RWPE1 (cell line): ENCODE measurements around the gene SCMH1.

ENCODE experiments used
- CTCF ChIA-PET: fragments of 350-600 bp; sonication (Branson Sonifier 250); formaldehyde crosslinking; extraction: SDS; loops from one replicate; lab custom pipeline; 2021; lab: Yijun Ruan, JAX
- POLR2A ChIA-PET: fragments of 400-600 bp; formaldehyde crosslinking; extraction: SDS; loops from one replicate; lab custom pipeline; 2020; ENCODE audit warnings: antibody characterized with exemption; ENCODE audit not compliant: low non-redundant PET; lab: Yijun Ruan, JAX
- DNase-seq: peaks from one replicate; pipeline ENCODE4 v3.0.0; 2012; ENCODE audit warnings: low spot score
- H3K27ac ChIP-seq: fragments of 450-650 bp; 2 replicates; pipeline ENCODE4 v1.5.1; 2017
- TF ChIP-seq, protein P1 (sequence below): fragments of 450-650 bp; conservative IDR thresholded peaks from 2 replicates; pipeline ENCODE4 v1.5.1; 2017; ENCODE audit warnings: low read depth, mild to moderate bottlenecking

The SCMH1 gene

DNA sequence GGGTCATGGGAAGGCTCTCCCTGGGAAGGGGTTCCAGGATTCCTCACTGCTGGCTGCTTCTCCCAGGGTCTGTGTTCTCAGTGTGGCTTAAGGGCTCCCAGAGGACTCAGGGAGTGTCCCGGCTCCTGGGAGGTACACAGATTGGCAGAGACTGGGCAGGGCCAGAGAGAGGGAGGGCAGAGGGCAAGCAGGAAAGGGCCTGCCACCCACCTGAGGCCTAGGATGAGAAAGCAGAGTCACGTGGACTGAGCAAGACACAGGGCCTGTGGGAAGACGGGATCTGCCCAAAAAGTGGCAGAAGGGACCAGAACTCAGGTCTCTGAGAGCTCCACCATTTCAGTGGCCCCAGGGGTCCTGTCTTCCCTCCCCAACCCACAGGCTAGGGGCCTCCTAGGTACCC is 221.5 kb downstream of the SCMH1 start:
- peak overlapping the region; percentile 59 for H3K27ac ChIP-seq
- TF ChIP-seq, protein P1, sequence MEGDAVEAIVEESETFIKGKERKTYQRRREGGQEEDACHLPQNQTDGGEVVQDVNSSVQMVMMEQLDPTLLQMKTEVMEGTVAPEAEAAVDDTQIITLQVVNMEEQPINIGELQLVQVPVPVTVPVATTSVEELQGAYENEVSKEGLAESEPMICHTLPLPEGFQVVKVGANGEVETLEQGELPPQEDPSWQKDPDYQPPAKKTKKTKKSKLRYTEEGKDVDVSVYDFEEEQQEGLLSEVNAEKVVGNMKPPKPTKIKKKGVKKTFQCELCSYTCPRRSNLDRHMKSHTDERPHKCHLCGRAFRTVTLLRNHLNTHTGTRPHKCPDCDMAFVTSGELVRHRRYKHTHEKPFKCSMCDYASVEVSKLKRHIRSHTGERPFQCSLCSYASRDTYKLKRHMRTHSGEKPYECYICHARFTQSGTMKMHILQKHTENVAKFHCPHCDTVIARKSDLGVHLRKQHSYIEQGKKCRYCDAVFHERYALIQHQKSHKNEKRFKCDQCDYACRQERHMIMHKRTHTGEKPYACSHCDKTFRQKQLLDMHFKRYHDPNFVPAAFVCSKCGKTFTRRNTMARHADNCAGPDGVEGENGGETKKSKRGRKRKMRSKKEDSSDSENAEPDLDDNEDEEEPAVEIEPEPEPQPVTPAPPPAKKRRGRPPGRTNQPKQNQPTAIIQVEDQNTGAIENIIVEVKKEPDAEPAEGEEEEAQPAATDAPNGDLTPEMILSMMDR: no peak
- POLR2A ChIA-PET: no interaction called here
- CTCF ChIA-PET: interaction anchor here (0.6 to 1.8 kb wide), 2 partner anchors 17 to 28 kb away, joined by 3 to 5 read pairs; no protein-coding TSS in a partner anchor
- DNase-seq: no peak

DNA sequence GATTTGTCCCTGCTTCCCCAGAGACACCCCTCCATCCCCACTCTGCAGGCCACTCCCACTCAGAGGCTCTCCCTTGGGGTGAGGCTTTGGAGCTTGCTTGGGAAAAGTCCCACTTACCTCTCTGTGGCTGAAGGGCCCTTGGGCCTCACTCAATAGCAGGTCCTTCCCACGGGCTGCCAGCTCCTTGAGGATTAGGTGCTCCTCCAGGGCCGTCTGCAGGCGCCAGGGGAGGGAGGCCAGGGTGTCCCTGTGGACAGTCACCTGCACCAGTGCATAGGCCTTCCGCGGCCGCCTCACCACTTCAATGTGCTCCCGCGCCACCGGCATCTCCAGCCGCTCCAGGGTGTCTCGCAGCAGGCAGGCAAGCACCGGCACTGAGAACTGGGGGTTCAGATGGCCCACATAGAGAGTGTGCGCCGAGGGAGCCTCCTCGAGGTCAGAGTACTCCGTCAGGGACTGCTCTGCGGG is 222.0 kb downstream of the SCMH1 start:
- no peak for DNase-seq
- peak overlapping the region; percentile 59 for H3K27ac ChIP-seq
- ChIA-PET CTCF (interaction anchor here (0.6 to 1.8 kb wide), 3 partner anchors 17 to 221 kb away, joined by 3 to 5 read pairs (median 3); no protein-coding TSS in a partner anchor), POLR2A (no interaction called here)
- TF ChIP-seq, protein P1: no peak

DNA sequence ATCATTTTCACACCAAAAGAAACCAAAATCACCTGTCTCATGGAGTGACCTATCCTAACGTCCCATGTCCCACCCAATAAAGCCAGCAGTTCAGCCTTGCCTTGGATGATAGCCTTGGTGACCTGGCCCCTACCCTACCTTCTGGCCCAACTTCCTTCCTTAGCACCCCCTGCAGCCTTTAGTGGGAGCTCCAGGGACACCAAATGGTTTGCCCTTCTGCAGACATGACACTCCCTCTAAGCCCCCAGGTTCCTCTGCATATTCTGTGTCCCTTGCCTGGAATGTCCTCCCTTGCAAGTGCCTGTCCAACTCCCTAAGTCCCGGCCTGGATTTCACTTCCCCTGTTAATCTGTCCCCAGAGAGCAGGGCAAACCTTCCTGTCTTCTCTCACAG is 222.8 kb downstream of the SCMH1 start:
- TF ChIP-seq, protein P1: no peak
- ChIA-PET POLR2A (no interaction called here), CTCF (interaction anchor here (0.6 to 1.8 kb wide), 3 partner anchors 16 to 762 kb away, joined by 3 to 5 read pairs (median 3); no protein-coding TSS in a partner anchor)
- peak overlapping the region; percentile 59 for H3K27ac ChIP-seq
- no peak for DNase-seq

DNA sequence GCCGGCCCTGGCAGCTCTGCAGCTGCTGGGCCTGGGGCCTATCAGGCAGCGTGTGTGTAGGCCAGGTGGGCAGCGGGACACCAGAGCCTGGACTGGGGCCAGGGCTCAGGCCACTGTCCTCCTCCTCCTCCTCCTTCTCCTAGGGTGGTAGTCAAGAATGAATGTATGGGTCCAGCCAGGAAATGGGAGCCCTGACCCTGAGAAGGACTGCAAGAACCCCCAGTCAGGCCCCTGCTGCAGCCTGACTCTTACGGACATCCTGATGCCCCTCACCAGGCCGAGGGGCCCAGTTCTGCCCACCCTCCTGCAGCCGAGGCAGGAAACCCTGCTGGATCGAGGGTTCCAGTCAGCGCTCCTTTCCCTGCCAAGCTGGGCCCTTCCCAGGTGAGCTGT is 224.1 kb downstream of the SCMH1 start:
- no peak for DNase-seq
- POLR2A ChIA-PET: no interaction called here
- peak overlapping the region; percentile 59 for H3K27ac ChIP-seq
- TF ChIP-seq, protein P1: no peak
- CTCF ChIA-PET: interaction anchor here (0.6 kb wide), 1 partner anchor 18 kb away, joined by 3 read pairs; no protein-coding TSS in a partner anchor

DNA sequence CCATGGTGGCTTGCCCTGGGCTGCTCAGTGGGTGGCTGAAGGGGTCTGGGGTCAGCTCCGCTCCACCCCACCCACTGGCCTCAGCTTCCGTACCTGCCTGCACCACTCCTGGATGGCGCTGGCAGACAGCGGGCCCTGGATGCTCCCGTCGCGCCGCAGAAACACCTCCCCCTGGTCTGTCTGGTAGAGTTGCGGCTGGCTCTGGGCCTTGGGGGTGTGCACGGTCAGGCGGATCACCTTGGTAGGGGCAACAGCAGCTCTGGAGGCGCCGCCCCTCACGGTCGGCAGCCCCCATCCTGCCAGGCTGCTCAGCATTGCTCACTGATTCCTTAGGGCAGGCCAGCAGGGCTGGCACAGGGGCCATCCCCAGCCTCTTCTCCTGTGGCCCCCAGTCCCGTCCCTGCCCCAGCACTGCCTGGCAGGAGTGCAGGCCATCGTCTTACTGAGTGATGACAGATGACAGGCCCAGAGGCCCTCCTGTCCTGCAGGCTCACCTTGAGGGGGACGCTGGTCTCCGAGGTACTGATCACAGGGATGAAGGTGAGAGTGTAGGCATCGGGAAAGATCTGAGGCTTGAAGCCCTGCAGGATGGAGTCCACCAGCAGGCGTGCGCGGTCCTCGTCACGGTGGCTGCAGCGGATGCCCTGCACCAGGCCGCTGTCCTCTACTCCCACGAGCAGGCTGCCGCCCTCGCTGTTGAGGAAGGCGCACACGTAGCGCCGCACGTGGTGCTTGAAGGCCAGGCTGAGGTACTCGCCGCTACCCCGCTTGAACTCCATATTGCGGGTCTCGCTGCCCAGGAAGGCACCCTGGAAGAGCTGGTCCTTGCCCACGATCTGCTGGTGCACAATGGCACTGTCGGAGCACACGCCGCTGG is 224.7 kb downstream of the SCMH1 start:
- no peak for DNase-seq
- POLR2A ChIA-PET: no interaction called here
- H3K27ac ChIP-seq: peak overlapping the region; percentile 59
- CTCF ChIA-PET: interaction anchor here (0.6 kb wide), 1 partner anchor 17 kb away, joined by 3 read pairs; no protein-coding TSS in a partner anchor
- TF ChIP-seq, protein P1: no peak

DNA sequence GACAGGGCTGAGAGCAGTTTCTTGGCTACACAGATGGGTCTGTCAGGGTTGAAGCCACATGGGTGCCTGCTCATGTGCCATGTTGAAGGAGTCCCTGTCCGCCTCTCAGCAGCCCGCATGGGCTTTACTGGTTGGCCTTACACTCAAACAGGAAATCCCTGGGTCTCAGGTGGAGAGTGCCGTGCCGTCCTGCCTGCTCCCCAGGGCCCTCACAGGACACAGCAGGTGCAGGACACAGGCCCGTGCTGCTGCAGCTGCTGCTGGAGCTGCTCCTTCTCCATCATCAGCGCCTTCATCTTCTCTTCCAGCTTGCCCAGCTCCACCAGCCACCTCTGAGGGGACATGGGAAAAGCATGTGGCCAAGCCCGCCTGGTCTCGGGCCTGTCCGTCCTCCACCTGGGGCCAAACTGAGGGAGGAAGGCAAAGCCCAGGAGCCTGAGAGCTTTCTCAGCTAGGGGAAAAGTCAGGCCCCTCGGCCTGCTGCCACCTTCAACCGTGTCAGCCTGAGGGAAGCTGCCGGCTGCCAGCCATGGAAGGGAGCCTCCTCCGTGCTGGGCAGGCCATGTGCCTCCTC is 226.1 kb downstream of the SCMH1 start:
- H3K27ac ChIP-seq: peak overlapping the region; percentile 56
- DNase-seq: no peak
- POLR2A ChIA-PET: no interaction called here
- CTCF ChIA-PET: no interaction called here
- TF ChIP-seq, protein P1: no peak
